Raji (cell line): ENCODE measurements around the gene NUAK1.

Experiments
- POLR2A ChIP-seq: IDR thresholded peaks from 2 replicates; pipeline ENCODE4 v1.6.1; 2011; ENCODE audit warnings: low read depth, low read length, control low read depth; ENCODE audit not compliant: insufficient read depth

The NUAK1 gene

GRCh38 chr12:106138633-106139421 is at the start of gene NUAK1:
NUAK1 (minus strand) TSS chr12:106138954; CDS start chr12:106138653, 301 bp downstream.
- TF ChIP-seq POLR2A: no peak

- no peak for TF ChIP-seq POLR2A
These were observed 49.5 kb upstream of the NUAK1 start for GRCh38 chr12:106188256-106188655.

GRCh38 chr12:106187842-106188241 is 49.1 kb upstream of the NUAK1 start:
- no peak for TF ChIP-seq POLR2A

GRCh38 chr12:106187155-106187789 is 48.5 kb upstream of the NUAK1 start:
- no peak for TF ChIP-seq POLR2A

GRCh38 chr12:106183735-106184134 is 45.0 kb upstream of the NUAK1 start:
- TF ChIP-seq POLR2A: no peak

GRCh38 chr12:106181401-106182114 is 42.8 kb upstream of the NUAK1 start:
- no peak for TF ChIP-seq POLR2A

GRCh38 chr12:106179086-106179485 is 40.3 kb upstream of the NUAK1 start:
- no peak for TF ChIP-seq POLR2A

- no peak for TF ChIP-seq POLR2A
These were observed 39.8 kb upstream of the NUAK1 start for GRCh38 chr12:106178562-106178961.

- no peak for TF ChIP-seq POLR2A
These were observed 37.8 kb upstream of the NUAK1 start for GRCh38 chr12:106176560-106176959.

- TF ChIP-seq POLR2A: no peak
These were observed 36.1 kb upstream of the NUAK1 start for GRCh38 chr12:106174876-106175275.

GRCh38 chr12:106173442-106173841 is 34.7 kb upstream of the NUAK1 start:
- TF ChIP-seq POLR2A: no peak

GRCh38 chr12:106171117-106171750 is 32.5 kb upstream of the NUAK1 start:
- TF ChIP-seq POLR2A: no peak

- no peak for TF ChIP-seq POLR2A
These were observed 31.5 kb upstream of the NUAK1 start for GRCh38 chr12:106170285-106170684.

- no peak for TF ChIP-seq POLR2A
These were observed 25.0 kb upstream of the NUAK1 start for GRCh38 chr12:106163712-106164111.

- TF ChIP-seq POLR2A: no peak
These were observed 22.7 kb upstream of the NUAK1 start for GRCh38 chr12:106161491-106161890.
